GM23248 (cell line): ENCODE data around the gene GALNT13.

Experiments
- EZH2 ChIP-seq: fragments of 200-600 bp; sonication (generic); IDR thresholded peaks from 2 replicates; pipeline ENCODE4 v1.6.1; 2018; ENCODE audit warnings: antibody characterized with exemption, mild to moderate bottlenecking; ENCODE audit not compliant: insufficient read depth, poor library complexity, severe bottlenecking
- EZH2phosphoT487 ChIP-seq: fragments of 200-600 bp; sonication (generic); IDR thresholded peaks from 2 replicates; pipeline ENCODE4 v1.6.1; 2018; ENCODE audit warnings: antibody characterized with exemption, moderate library complexity, mild to moderate bottlenecking, low read depth; ENCODE audit not compliant: insufficient read depth

DNA sequence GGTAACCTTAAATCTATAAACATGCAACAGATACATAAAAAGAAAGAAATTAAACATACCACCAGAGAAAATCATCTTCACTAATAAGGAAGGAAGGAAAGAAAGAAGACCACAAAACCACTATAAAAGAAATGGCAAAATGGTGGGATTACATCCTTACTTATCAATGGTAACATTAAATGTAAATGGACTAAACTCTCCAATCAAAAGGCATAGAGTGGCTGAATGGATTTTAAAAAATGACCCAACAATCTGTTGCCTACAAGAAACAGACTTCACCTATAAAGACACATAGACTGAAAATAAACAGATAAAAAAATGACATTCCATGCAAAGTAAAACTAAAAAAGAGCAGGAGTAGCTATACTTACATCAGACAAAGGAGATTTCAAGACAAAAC is 195.4 kb downstream of the GALNT13 start:
- TF ChIP-seq EZH2: no peak
- no peak for TF ChIP-seq EZH2phosphoT487
